Measurements from ENCODE around the gene YAE1. TPM values are rescaled to one million over a fixed set of nuclear protein-coding genes. Genes with fewer than 3 reads are reported as not detected.

YAE1 gene
- polyA plus RNA-seq, 1 of the 3 experiments (the other 2 are of a cell fraction): 30.7 TPM

DNA sequence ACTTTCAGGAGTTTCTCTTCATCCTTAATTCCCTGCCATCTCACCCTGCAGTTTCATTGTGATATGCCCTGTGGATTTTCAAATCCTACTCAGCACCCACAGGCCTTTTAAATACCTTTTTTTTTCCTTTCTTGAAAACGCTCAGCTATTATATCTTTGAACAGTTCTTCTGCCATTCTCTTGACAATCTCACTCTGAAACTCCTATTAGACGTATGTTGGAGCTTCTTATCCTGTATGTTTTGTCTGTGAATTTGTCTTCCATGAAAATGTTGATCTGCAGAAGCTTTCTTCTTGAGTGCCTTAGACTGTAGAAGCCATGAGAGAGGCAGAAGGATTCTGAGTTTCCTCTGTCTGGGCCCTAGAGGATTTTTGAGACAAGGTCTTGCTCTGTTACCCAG is 18.9 kb upstream of the YAE1 start:
- 9% methylated on average over 2 of the region's 2 CpGs for WGBS (ENCODE audit: low lambda C conversion rate)
- ChIA-PET CTCF (no interaction called here), POLR2A (no interaction called here)

More for the DNA sequence above, 18.9 kb upstream of the YAE1 start:
- no peak overlapping the region for H3K4me3 ChIP-seq (ENCODE audit: low read depth in 2 of 2, low read length in 1 of 2)
- H3K9ac ChIP-seq: no peak overlapping the region
- TF ChIP-seq, protein P1, sequence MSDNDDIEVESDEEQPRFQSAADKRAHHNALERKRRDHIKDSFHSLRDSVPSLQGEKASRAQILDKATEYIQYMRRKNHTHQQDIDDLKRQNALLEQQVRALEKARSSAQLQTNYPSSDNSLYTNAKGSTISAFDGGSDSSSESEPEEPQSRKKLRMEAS (IDR thresholded peaks at IDR 0.05; ENCODE audit: low read depth): no peak
- no peak for TF ChIP-seq NRF1 (IDR thresholded peaks at IDR 0.05; ENCODE audit: low read depth, low read length)
- TF ChIP-seq, protein P2, sequence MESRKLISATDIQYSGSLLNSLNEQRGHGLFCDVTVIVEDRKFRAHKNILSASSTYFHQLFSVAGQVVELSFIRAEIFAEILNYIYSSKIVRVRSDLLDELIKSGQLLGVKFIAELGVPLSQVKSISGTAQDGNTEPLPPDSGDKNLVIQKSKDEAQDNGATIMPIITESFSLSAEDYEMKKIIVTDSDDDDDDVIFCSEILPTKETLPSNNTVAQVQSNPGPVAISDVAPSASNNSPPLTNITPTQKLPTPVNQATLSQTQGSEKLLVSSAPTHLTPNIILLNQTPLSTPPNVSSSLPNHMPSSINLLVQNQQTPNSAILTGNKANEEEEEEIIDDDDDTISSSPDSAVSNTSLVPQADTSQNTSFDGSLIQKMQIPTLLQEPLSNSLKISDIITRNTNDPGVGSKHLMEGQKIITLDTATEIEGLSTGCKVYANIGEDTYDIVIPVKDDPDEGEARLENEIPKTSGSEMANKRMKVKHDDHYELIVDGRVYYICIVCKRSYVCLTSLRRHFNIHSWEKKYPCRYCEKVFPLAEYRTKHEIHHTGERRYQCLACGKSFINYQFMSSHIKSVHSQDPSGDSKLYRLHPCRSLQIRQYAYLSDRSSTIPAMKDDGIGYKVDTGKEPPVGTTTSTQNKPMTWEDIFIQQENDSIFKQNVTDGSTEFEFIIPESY (IDR thresholded peaks at IDR 0.05; ENCODE audit: borderline replicate concordance, low read depth): no peak
- TF ChIP-seq, protein P3, sequence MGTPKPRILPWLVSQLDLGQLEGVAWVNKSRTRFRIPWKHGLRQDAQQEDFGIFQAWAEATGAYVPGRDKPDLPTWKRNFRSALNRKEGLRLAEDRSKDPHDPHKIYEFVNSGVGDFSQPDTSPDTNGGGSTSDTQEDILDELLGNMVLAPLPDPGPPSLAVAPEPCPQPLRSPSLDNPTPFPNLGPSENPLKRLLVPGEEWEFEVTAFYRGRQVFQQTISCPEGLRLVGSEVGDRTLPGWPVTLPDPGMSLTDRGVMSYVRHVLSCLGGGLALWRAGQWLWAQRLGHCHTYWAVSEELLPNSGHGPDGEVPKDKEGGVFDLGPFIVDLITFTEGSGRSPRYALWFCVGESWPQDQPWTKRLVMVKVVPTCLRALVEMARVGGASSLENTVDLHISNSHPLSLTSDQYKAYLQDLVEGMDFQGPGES (IDR thresholded peaks at IDR 0.05; ENCODE audit: low read depth, low read length): no peak
- TF ChIP-seq TCF12 (IDR thresholded peaks at IDR 0.05): no peak
- TF ChIP-seq, protein P4, sequence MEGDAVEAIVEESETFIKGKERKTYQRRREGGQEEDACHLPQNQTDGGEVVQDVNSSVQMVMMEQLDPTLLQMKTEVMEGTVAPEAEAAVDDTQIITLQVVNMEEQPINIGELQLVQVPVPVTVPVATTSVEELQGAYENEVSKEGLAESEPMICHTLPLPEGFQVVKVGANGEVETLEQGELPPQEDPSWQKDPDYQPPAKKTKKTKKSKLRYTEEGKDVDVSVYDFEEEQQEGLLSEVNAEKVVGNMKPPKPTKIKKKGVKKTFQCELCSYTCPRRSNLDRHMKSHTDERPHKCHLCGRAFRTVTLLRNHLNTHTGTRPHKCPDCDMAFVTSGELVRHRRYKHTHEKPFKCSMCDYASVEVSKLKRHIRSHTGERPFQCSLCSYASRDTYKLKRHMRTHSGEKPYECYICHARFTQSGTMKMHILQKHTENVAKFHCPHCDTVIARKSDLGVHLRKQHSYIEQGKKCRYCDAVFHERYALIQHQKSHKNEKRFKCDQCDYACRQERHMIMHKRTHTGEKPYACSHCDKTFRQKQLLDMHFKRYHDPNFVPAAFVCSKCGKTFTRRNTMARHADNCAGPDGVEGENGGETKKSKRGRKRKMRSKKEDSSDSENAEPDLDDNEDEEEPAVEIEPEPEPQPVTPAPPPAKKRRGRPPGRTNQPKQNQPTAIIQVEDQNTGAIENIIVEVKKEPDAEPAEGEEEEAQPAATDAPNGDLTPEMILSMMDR (IDR thresholded peaks at IDR 0.05): no peak
- no peak for TF ChIP-seq RFX5 (IDR thresholded peaks at IDR 0.05; ENCODE audit: low read length)
- no peak for TF ChIP-seq SMC3 (IDR thresholded peaks at IDR 0.05; ENCODE audit: low read depth, low read length)
- TF ChIP-seq NFIC (IDR thresholded peaks at IDR 0.05; ENCODE audit: borderline replicate concordance): no peak
- TF ChIP-seq GATA2 (CRISPR knock-in tag; IDR thresholded peaks at IDR 0.05): no peak
- TF ChIP-seq SIN3A (IDR thresholded peaks at IDR 0.05; ENCODE audit: borderline replicate concordance, low read depth, low read length): no peak
- no peak for TF ChIP-seq FOSL2 (IDR thresholded peaks at IDR 0.05; ENCODE audit: borderline replicate concordance, low read depth)
- no peak for TF ChIP-seq JUND (IDR thresholded peaks at IDR 0.05)
- TF ChIP-seq EP300 (IDR thresholded peaks at IDR 0.05; ENCODE audit: borderline replicate concordance in 1 of 2, low read depth in 1 of 2, low read length in 1 of 2): no peak
- no peak for TF ChIP-seq YY1 (IDR thresholded peaks at IDR 0.05; ENCODE audit: low read depth)
- no peak for TF ChIP-seq ELF1 (IDR thresholded peaks at IDR 0.05)
- TF ChIP-seq, protein P5, sequence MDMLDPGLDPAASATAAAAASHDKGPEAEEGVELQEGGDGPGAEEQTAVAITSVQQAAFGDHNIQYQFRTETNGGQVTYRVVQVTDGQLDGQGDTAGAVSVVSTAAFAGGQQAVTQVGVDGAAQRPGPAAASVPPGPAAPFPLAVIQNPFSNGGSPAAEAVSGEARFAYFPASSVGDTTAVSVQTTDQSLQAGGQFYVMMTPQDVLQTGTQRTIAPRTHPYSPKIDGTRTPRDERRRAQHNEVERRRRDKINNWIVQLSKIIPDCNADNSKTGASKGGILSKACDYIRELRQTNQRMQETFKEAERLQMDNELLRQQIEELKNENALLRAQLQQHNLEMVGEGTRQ (IDR thresholded peaks at IDR 0.05; ENCODE audit: borderline replicate concordance, low read depth, low read length): no peak
- TF ChIP-seq, protein P6, sequence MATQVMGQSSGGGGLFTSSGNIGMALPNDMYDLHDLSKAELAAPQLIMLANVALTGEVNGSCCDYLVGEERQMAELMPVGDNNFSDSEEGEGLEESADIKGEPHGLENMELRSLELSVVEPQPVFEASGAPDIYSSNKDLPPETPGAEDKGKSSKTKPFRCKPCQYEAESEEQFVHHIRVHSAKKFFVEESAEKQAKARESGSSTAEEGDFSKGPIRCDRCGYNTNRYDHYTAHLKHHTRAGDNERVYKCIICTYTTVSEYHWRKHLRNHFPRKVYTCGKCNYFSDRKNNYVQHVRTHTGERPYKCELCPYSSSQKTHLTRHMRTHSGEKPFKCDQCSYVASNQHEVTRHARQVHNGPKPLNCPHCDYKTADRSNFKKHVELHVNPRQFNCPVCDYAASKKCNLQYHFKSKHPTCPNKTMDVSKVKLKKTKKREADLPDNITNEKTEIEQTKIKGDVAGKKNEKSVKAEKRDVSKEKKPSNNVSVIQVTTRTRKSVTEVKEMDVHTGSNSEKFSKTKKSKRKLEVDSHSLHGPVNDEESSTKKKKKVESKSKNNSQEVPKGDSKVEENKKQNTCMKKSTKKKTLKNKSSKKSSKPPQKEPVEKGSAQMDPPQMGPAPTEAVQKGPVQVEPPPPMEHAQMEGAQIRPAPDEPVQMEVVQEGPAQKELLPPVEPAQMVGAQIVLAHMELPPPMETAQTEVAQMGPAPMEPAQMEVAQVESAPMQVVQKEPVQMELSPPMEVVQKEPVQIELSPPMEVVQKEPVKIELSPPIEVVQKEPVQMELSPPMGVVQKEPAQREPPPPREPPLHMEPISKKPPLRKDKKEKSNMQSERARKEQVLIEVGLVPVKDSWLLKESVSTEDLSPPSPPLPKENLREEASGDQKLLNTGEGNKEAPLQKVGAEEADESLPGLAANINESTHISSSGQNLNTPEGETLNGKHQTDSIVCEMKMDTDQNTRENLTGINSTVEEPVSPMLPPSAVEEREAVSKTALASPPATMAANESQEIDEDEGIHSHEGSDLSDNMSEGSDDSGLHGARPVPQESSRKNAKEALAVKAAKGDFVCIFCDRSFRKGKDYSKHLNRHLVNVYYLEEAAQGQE (IDR thresholded peaks at IDR 0.05; ENCODE audit: low read depth, low read length): no peak
- no peak for TF ChIP-seq GABPA (IDR thresholded peaks at IDR 0.05; ENCODE audit: low read depth)
- TF ChIP-seq EZH2phosphoT487 (IDR thresholded peaks at IDR 0.05; ENCODE audit: borderline replicate concordance, low read depth): no peak
- H3K9me2 ChIP-seq: no peaks in the 10 kb centered on the region
- no peak overlapping the region for H2AFZ ChIP-seq (ENCODE audit: low read depth)
- peaks cover 16% of the 10 kb centered on the region; the same call in 1 of the 2 replicates for H3K27me3 ChIP-seq (ENCODE audit: insufficient read depth)
- H4K20me1 ChIP-seq (ENCODE audit: insufficient read depth): no peaks in the 10 kb centered on the region
- H3F3A ChIP-seq (replicated peaks; ENCODE audit: insufficient read depth): no peaks in the 10 kb centered on the region
- no peaks in the 10 kb centered on the region for H3K36me3 ChIP-seq (replicated peaks in 1 of 2; ENCODE audit: control insufficient read depth in 1 of 2, insufficient read depth in 2 of 2, low read length in 1 of 2)
- no peaks in the 10 kb centered on the region for H3K79me2 ChIP-seq (ENCODE audit: insufficient read depth)
- no peak for DNase-seq
- no peaks in the 10 kb centered on the region for H3K4me1 ChIP-seq (ENCODE audit: control insufficient read depth in 1 of 2, insufficient read depth in 2 of 2, low read depth in 1 of 2, low read length in 1 of 2)
- peaks cover 7% of the 10 kb centered on the region; the same call in 1 of the 2 replicates for H3K9me3 ChIP-seq
- no peak overlapping the region for H3K27ac ChIP-seq (ENCODE audit: low read depth in 2 of 2, low read length in 1 of 2)
- H3K4me2 ChIP-seq: no peak overlapping the region

All from SK-N-SH (cell line).